Right lobe of liver (tissue), 6 donors: Measurements from ENCODE around the gene PLPP4. TPM values are rescaled to one million over a fixed set of nuclear protein-coding genes. Genes with fewer than 3 reads are reported as not detected.

Experiments
- ATAC-seq, 4 donors: fragments of 200-7000 bp; cut with Tn5 transposase; one replicate each; pipeline ENCODE4 v1.9.1; 2020; ENCODE audit warnings: mild to moderate bottlenecking in 4 of 4, moderate library complexity in 4 of 4
- DNase-seq, 3 donors: peaks; one replicate each; pipeline ENCODE4 v3.0.0-alpha.2; 2020
- H3K27ac ChIP-seq, 3 donors: fragments of 200-600 bp; one replicate each; pipeline ENCODE4 v1.8.0; 2022
- H3K27me3 ChIP-seq, 2 donors: fragments of 200-600 bp; one replicate each; pipeline ENCODE4 v1.8.0; 2022
- H3K36me3 ChIP-seq, 4 donors: fragments of 200-600 bp; sonication (generic) in 1 of 4; one replicate each; pipeline versions ENCODE4 v1.5.1 to v1.8.0; 2017 to 2022; ENCODE audit warnings: control low read depth in 1 of 4
- H3K4me1 ChIP-seq, 4 donors: fragments of 200-600 bp; sonication (generic) in 1 of 4; one replicate each; pipeline versions ENCODE4 v1.5.1 to v1.8.0; 2017 to 2022; ENCODE audit warnings: control low read depth in 1 of 4
- H3K4me3 ChIP-seq, 3 donors: fragments of 200-600 bp; one replicate each; pipeline ENCODE4 v1.8.0; 2022
- H3K9me3 ChIP-seq, 4 donors: fragments of 200-600 bp; sonication (generic) in 1 of 4; one replicate each; pipeline versions ENCODE4 v1.5.1 to v1.8.0; 2017 to 2022; ENCODE audit warnings: control low read depth in 1 of 4
- POLR2A ChIP-seq: fragments of 450-650 bp; IDR thresholded peaks from one replicate; pipeline ENCODE4 v1.6.1; 2017; ENCODE audit warnings: antibody characterized with exemption, mild to moderate bottlenecking
- WGBS: methylation state at CpG from one replicate; pipeline ENCODE4 v1.1.6; 2018; ENCODE audit warnings: low coverage, low lambda C conversion rate; ENCODE audit not compliant: insufficient coverage; ENCODE audit errors: missing lambda C conversion rate; 5-methylcytosine and 5-hydroxymethylcytosine counted together
- intact Hi-C, 2 donors: fragments of 100-400 bp; cut with DNase I; formaldehyde crosslinking; loops; one replicate each; pipeline versions ENCODE4 v1.11.2 to v1.14.1; 2022
- total RNA-seq, 6 experiments: library from RNA; depleted of rRNA in 2 of 6; stranded (reverse); fragments of >200 nt in 2 of 6; fragmentation: NEBNext Ultra II Directional in 3 of 6; extraction: Animal tissue kit (Norgen Biotek cat#: 25700) in 3 of 6; gene quantifications; one replicate each; pipeline versions ENCODE4 v1.1.0 to v1.2.4, GENCODE V29; 2016 to 2023
- TF ChIP-seq, protein P1 (sequence below), 4 donors: fragments of 200-600 bp in 3 of 4; fragments of 450-650 bp in 1 of 4; IDR thresholded peaks; one replicate each; pipeline versions ENCODE4 v1.5.1 to v1.8.0; 2016 to 2022; ENCODE audit warnings: antibody characterized with exemption in 4 of 4, mild to moderate bottlenecking in 2 of 4
- donor health status: DM: no; HTN: yes; CAD: no.
- donor health status: DM: no; HTN: no; CAD: no.
- donor health status: DM: no; HTN: no; CAD: no.
- donor health status: DM: no; HTN: yes; CAD: no.
- donor health status: DM: no; HTN: yes; CAD: no.

PLPP4 gene
- total RNA-seq, 6 experiments from 2014 or later, result 0.35 to 0.81 (median 0.37) TPM; not detected in 1

DNA sequence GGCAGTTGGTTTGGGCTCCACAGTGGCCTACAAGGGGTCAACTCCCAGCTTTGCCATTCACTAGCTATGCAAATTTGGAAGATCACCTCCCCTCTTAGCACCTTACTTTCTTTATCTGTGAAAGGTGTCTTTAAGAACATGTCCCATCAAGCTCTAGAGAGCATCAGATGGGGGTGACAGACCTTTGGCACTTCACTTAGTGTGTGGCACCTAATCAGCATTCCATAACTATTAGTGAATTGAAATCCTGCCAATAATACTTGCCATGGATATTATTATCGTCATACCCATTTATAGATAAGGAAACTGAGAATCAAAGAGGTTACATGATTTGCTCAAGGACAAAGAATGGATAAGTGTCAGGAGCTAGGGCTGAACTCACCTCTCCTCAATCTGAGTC, 51.9 kb downstream of the PLPP4 start:
- intact Hi-C loops, result no loop called here
- Histone ChIP-seq H3K9me3 (no peaks in the 10 kb centered on the region), H3K27me3 (no peaks in the 10 kb centered on the region), H3K4me1 (no peaks in the 10 kb centered on the region), H3K4me3 (no peak overlapping the region), H3K27ac (no peak overlapping the region), H3K36me3 (no peaks in the 10 kb centered on the region)
- no peak for TF ChIP-seq POLR2A
- TF ChIP-seq, protein P1, sequence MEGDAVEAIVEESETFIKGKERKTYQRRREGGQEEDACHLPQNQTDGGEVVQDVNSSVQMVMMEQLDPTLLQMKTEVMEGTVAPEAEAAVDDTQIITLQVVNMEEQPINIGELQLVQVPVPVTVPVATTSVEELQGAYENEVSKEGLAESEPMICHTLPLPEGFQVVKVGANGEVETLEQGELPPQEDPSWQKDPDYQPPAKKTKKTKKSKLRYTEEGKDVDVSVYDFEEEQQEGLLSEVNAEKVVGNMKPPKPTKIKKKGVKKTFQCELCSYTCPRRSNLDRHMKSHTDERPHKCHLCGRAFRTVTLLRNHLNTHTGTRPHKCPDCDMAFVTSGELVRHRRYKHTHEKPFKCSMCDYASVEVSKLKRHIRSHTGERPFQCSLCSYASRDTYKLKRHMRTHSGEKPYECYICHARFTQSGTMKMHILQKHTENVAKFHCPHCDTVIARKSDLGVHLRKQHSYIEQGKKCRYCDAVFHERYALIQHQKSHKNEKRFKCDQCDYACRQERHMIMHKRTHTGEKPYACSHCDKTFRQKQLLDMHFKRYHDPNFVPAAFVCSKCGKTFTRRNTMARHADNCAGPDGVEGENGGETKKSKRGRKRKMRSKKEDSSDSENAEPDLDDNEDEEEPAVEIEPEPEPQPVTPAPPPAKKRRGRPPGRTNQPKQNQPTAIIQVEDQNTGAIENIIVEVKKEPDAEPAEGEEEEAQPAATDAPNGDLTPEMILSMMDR (IDR thresholded peaks at IDR 0.05), result no peak
- WGBS, result 50% methylated on average over 1 of the region's 1 CpG
- DNase-seq (no peak), ATAC-seq (no peak)

DNA sequence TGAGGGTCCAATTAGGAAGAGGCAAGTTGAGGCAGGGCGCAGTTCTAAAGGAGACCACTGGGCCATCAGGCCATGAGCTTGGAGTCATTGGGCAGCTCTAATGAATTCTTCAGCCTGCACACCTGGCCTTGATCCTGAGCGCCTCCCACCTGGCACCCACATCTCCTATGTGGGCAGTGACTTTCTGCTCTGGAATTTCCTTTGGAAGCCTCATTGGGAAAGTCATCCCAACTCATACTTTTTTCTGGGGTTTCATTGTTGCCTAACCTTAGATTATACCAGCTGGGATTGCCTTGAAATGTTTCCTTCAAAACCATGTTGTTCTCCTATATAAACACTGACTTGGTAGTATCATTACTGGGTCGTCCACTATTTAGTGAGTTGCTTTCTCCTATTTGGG, 54.1 kb downstream of the PLPP4 start:
- Histone ChIP-seq H3K36me3 (no peaks in the 10 kb centered on the region), H3K4me3 (no peak overlapping the region), H3K27me3 (no peaks in the 10 kb centered on the region), H3K4me1 (no peaks in the 10 kb centered on the region), H3K9me3 (no peaks in the 10 kb centered on the region), H3K27ac (no peak overlapping the region)
- intact Hi-C loops, result no loop called here
- 18% methylated on average over 1 of the region's 3 CpGs for WGBS
- no peak for TF ChIP-seq POLR2A
- TF ChIP-seq, protein P1 (IDR thresholded peaks at IDR 0.05), result no peak
- ATAC-seq (no peak), DNase-seq (no peak)

DNA sequence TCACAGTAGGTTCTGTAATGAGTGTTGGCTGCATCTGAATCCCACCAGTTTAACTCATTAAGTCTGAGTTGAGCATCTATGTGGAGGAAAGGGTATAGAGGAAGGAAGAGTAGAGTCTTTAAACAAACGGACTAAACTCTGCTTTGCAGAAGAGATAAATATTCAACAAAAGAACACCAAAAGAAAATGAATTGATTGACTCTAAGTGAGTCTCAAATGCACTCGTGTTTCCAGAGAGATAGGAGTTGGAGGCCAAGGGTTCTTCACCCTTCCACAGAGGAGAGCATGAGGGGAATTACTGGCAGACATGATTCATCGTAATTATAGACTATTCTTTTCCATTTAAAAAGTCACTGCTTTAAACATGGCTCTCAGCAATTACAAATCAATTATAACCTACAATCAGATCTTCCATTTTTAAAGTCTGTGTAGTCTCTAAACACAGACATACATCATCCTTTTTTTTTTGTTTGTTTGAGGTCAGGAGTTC, 56.3 kb downstream of the PLPP4 start:
- Histone ChIP-seq H3K36me3 (no peaks in the 10 kb centered on the region), H3K4me1 (no peaks in the 10 kb centered on the region), H3K9me3 (no peaks in the 10 kb centered on the region), H3K4me3 (no peak overlapping the region), H3K27ac (no peak overlapping the region), H3K27me3 (no peaks in the 10 kb centered on the region)
- intact Hi-C loops, result no loop called here
- WGBS, result 49% methylated on average over 3 of the region's 3 CpGs
- DNase-seq (no peak), ATAC-seq (no peak)
- TF ChIP-seq, protein P1 (IDR thresholded peaks at IDR 0.05), result no peak
- TF ChIP-seq POLR2A, result no peak

DNA sequence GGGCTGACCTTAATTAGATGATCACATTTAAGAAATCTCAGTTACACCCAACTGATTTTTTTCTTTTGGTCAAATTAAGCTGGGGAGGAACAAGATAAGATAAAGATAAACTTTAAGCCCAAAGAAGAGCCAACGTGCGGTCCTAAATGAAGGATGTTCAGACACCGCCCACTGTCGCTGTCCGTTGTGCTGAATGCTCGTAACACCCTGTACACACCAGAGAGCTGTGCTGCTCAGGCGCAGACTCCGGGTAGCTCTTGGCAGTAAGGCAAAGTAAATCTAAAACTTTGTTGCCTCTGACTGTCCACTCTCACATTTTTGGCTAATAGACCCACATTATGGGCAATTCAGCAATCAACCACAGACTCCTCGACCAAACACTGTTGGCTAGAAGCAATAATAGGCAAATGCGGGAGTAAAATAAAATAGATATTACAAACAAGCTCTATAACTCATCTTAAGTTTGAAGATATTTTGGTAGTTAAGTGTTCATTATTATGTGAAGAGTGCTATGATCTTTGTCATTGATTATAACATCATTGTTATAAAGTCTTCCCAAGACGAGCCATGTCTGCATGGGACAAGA, 57.1 kb downstream of the PLPP4 start:
- peak in 3 of 4 donors; percentile 39 to 59 (median 47) for ATAC-seq
- H3K9me3 ChIP-seq, result no peaks in the 10 kb centered on the region
- no peaks in the 10 kb centered on the region for H3K27me3 ChIP-seq
- intact Hi-C loops, result no loop called here
- 28% methylated on average over 11 of the region's 11 CpGs for WGBS
- H3K4me3 ChIP-seq, result no peak overlapping the region
- DNase-seq, result peak in 1 of 3 donors; percentile 28
- H3K4me1 ChIP-seq, result no peaks in the 10 kb centered on the region
- TF ChIP-seq, protein P1 (IDR thresholded peaks at IDR 0.05), result no peak
- TF ChIP-seq POLR2A, result no peak
- H3K36me3 ChIP-seq, result no peaks in the 10 kb centered on the region
- H3K27ac ChIP-seq, result no peak overlapping the region
